GM19438 (cell line): ENCODE data around the gene PUS7L.
"Not testable (repeated sequence)": the region's sequence is repeated elsewhere in the genome, so short reads cannot be mapped to it uniquely, and the experiment has no call there.

Experiments used
- ATAC-seq: cut with Tn5 transposase; IDR thresholded peaks from one replicate; pipeline ENCODE4 v1.9.1; 2021; ENCODE audit warnings: low read depth; ENCODE audit not compliant: unreplicated experiment

The PUS7L gene

DNA sequence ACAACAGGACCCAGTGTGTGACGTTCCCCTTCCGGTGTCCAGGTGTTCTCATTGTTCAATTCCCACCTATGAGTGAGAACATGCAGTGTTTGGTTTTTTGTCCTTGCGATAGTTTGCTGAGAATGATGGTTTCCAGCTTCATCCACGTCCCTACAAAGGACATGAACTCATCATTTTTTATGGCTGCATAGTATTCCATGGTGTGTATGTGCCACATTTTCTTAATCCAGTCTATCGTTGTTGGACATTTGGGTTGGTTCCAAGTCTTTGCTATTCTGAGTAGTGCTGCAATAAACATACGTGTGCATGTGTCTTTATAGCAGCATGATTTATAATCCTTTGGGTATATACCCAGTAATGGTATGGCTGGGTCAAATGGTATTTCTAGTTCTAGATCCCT, 7.2 kb downstream of the PUS7L start:
- ATAC-seq: not testable (repeated sequence)

DNA sequence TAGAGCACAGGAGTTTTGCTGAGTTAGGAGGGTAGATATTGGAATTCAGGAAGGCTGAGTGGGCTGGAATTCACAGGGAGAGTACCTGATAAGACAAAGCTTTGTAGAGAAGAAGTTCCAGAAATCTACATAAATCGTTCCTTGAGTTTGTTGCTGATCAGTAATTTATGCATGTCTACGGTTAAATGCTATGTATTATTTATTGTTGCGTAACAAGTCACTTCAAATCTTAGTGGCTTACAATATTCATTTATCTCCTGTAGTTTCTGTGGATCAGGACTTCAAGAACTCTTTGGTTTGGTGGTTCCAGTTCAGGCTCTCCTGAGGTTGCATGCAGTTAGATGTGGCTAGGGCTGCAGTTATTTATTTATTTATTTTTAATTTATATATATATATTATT, 7.8 kb downstream of the PUS7L start:
- no peak for ATAC-seq

- no peak for ATAC-seq
Measured at GRCh38 chr12:43749016-43749415, 9.6 kb downstream of the PUS7L start.

- no peak for ATAC-seq
Measured at GRCh38 chr12:43744826-43745225, 13.8 kb downstream of the PUS7L start.

DNA sequence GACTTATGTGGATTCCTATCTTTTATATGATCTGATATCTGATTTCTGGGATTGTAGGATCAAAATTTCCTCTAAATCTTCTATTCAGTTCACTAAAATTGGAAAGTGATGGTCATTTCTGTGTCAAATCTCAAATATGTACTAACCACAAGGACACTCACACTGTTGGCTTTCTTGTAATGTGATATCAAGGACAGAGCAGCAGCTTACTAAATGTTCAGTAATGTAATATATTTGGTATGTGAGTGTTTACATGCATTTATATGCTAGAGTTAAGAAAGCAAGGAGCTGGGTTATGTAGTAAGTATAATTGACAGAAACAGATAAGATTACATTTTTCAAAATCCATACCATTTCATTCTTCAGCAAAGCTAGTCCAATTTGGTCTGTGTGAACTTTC, 16.5 kb downstream of the PUS7L start:
- no peak for ATAC-seq

DNA sequence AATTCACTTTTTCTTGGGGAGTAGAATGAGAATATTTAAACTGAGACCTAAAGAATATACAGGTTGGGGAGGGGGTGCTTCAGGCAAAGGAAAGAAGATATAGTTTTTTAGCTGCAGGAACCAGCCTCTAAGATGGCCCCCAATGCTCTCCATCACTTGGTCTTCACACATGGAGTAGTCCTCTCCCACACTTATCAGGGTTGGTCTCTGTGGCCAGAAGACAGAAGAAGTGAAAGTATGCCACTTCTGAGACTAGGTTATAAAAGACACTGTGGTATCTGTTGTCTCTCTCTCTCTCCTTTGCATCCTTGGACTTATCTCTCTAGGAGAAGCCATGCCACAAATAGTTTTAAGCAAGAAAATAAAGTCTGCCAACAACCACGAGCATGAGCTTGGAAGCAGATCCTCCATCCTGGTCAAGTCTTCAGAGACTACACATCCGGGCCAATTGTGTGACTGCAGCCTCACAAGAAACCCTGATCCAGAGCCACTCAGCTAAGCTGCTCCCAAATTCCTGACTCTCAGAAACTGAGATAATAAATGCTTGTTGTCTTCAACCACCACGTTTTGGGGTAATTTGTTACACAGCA, 18.0 kb downstream of the PUS7L start:
- ATAC-seq: no peak

GRCh38 chr12:43737646-43738045, 20.9 kb downstream of the PUS7L start:
- no peak for ATAC-seq

DNA sequence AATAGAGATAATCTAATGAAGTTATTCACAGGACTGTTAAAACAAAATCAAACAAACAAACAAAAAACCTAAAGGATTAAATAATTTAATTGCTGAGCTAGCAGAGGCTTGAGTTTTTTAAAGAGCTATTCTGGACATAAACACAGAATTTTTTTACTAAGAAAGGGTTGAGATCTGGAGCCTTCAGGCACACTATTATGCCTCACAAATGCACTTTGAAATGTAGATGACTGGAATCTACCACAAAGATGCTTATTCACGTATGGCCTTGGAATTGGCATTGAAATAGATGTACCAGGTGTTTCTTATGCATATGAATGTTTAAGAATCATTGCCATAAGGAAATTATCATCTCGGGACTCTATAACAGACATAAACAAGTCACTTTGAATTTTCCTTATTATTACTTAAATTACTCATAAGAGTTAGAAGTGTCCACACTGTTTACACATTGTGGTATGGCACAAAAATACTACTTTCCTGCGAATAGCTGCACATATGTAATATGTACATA, 21.6 kb downstream of the PUS7L start:
- ATAC-seq: no peak

DNA sequence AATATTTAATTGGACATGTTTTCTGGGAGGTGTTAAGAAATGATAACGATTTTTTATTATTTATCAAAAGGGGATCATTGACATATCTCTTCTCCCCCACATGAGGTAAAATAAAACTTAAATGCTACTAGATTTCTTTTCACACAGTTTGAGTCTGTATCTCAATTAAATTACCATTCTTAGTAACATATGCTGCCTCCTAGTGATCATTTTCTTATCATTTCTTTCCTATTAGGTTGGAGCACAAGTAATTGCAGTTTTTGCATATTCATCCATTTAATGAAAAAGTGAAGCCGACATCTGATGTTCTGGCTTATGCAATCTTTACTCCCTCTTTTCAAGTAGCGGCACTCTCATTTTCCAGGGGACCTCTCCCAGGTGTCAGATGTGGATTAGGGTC, 24.9 kb downstream of the PUS7L start:
- no peak for ATAC-seq

DNA sequence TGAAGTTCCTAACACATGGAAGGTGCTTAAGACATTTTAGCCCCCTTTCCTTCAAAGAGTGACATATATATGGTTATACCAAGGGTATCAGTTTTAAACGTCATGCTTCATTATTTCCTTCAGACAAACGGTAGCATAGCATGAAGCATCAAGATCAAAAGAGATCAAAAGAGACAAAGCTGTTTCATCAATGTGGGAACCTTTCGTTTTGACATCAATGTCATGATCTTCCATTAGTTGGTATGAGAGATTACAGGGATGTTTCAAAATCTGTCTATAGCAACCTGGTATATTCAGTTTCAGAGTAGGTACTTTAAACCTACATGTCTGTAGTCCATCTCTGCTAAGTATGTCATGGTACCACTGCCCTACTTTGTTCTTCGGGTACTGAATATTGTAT, 28.3 kb downstream of the PUS7L start:
- ATAC-seq: no peak

GRCh38 chr12:43728698-43729097, 29.9 kb downstream of the PUS7L start:
- ATAC-seq: no peak

DNA sequence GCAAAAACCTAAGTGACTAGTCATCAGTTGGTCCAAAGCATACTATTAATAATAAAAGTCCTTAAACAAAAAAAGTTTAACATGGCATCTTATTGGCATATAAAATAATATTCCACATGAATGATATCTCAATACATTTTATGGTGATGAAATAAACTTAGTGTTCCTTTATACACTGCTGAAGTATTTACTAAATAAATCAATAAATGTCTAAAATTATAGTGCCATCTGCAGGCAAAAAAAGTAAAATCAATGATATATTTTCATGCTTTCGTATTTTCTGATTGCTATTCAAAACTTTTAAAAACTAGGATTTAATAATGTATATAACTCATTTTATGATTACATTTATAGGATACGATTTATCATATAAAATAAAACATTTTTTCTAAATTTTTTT, 30.5 kb downstream of the PUS7L start:
- no peak for ATAC-seq

DNA sequence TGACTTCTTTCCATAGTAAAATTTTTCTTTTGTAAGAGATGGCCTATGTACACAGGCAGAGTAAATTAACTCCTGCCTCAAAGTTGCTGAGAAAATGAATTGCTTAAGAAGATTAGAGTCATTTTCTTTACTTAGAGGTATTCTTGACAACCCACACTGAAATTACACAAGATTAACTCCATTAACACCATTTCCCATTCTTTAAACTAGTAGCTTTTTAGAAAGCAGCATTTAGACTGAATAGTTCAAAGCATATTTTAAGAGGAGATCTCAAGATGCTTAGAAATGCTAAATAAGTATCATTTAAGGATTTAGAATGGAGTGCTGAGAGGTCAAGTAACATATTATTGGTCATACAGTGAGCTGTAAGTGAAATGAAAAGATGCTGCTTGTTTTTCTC, 35.5 kb downstream of the PUS7L start:
- ATAC-seq: no peak

DNA sequence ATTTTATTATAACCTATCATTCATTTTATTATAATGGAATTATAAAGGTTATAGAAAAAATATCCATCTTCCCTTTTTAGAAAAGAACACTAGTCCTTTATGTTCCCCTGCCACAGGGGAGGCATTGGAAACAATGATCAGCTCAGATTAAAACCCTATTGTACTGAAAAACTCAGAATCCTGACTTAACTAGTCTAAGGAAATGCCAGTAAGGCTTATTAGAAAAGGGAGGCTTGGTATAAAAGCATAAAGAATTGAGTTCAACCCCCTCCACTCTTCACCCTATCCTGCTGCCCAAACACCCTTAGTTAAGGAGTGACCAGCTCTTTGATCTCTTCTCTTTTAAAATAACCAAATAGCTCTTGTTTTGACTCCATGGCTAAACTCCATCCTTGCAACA, 36.0 kb downstream of the PUS7L start:
- no peak for ATAC-seq

GRCh38 chr12:43711348-43711747, 47.2 kb downstream of the PUS7L start:
- ATAC-seq: no peak

- not testable (repeated sequence) for ATAC-seq
Measured at GRCh38 chr12:43703772-43704171, 54.8 kb downstream of the PUS7L start.

- not testable (repeated sequence) for ATAC-seq
Measured at GRCh38 chr12:43701194-43701593, 57.4 kb downstream of the PUS7L start.

DNA sequence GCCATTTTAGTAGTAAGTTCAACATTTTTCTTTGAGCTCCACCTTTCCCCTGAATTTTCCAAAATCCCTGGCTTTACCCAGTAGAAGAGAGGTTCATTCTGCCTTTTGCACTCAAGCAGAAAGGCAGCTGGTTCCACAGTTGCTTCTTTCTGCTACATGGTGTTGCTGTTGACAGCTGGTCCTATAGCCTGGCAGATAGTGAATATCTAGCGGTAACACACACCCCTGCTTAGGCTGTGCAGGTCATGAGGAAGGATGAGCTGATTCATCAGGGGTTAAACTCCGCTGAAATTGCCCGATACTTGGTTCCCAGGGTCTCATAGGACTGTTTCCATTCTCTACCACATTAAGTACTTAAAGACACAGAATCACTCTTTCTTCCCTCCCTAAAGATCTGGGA, 62.4 kb downstream of the PUS7L start:
- no peak for ATAC-seq

DNA sequence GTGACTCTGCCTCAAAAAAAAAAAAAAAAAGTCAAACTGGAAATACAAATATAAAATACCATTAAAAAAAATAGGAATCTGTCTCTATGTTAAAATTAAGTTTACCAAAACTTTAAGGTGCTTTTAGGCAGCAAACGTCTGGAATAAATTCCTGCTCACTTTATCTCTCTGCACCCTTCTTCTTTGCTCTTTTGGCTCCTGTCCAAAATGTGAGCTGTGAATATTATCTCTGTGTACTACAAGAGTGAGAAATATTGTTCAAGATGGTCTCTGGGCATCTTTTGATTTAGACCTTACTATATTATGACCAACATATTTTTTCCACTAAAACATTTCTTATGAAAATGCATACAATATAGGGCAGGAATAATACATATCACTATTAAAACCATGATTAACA, 63.7 kb downstream of the PUS7L start:
- ATAC-seq: no peak

DNA sequence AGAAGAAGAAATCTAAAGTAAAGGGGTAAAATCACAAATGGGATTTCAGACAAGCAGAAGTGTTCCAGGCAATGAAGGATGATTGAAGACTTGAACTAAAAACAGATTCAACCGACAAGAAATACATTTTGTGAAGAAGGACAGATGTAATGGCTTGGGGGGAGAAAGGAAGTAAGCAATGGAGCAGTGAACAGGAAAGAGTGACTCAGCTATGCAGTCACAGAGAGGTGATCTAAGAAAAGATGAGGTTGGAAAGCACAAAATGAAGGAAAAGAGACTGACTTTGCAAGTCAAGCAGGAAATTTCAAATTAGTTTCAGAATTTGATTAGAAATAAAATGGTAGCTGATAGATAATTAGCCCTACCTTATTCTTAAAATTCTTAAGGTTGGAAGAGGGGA, 66.5 kb downstream of the PUS7L start:
- no peak for ATAC-seq

DNA sequence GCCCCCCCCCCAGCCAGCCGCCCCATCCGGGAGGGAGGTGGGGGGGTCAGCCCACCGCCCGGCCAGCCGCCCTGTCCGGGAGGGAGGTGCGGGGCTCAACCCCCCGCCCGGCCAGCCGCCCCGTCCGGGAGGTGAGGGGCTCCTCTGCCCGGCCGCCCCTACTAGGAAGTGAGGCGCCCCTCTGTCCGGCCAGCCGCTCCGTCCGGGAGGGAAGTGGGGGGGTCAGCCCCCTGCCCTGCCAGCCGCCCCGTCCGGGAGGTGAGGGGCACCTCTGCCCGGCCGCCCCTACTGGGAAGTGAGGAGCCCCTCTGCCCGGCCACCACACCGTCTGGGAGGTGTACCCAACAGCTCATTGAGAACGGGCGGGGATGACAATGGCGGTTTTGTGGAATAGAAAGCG, 73.1 kb downstream of the PUS7L start:
- ATAC-seq: not testable (repeated sequence)

- ATAC-seq: peak; percentile 92
Measured at GRCh38 chr12:43676183-43676813, 82.3 kb downstream of the PUS7L start.
